Activated CD8-positive, alpha-beta memory T cell treated with anti-CD3 and anti-CD28 coated beads for 4 hours (primary cell): ENCODE data around the gene LCTL.
"Not testable (repeated sequence)": the region's sequence is repeated elsewhere in the genome, so short reads cannot be mapped to it uniquely, and the experiment has no call there.

ENCODE experiments used
- DNase-seq, 2 donors: peaks; one replicate each; pipeline ENCODE4 v3.0.0-alpha.2; 2020; ENCODE audit warnings: low read depth in 2 of 2

The LCTL gene

GRCh38 chr15:66500346-66500745 lies 65.5 kb downstream of the LCTL start:
- DNase-seq, result not testable (repeated sequence)

GRCh38 chr15:66498501-66499386 lies 67.1 kb downstream of the LCTL start:
- no peak for DNase-seq
